GM12875 (cell line): ENCODE results near the gene SPATA32.

Experiments used
- H3K4me3 ChIP-seq: one replicate; pipeline ENCODE4 v1.5.1; 2011; ENCODE audit warnings: low read depth, low read length, control low read depth
- CTCF ChIP-seq: IDR thresholded peaks from 2 replicates; pipeline ENCODE4 v1.5.1; 2011; ENCODE audit warnings: low read depth, mild to moderate bottlenecking, control low read depth, inconsistent platforms, low read length, moderate library complexity, borderline replicate concordance; ENCODE audit not compliant: insufficient read depth

Gene SPATA32, protein sequence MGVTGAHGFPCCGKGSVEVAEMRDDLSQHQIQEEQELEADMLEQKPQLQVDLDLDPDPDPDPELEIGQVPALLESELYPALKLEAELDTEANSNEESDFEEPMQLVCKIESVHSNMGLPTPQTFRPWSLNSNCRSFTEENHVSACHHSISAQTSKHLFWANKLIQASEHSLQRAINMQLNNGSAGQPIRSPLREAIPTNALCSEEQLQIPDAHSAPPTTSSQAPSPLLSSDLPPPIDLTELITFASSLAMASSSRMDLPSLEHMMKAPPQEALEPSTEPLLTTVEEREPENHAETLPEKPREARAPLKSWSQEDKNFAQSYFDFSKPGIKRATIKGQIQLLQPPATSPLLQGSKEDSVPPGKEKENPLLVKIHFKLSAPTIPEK

DNA sequence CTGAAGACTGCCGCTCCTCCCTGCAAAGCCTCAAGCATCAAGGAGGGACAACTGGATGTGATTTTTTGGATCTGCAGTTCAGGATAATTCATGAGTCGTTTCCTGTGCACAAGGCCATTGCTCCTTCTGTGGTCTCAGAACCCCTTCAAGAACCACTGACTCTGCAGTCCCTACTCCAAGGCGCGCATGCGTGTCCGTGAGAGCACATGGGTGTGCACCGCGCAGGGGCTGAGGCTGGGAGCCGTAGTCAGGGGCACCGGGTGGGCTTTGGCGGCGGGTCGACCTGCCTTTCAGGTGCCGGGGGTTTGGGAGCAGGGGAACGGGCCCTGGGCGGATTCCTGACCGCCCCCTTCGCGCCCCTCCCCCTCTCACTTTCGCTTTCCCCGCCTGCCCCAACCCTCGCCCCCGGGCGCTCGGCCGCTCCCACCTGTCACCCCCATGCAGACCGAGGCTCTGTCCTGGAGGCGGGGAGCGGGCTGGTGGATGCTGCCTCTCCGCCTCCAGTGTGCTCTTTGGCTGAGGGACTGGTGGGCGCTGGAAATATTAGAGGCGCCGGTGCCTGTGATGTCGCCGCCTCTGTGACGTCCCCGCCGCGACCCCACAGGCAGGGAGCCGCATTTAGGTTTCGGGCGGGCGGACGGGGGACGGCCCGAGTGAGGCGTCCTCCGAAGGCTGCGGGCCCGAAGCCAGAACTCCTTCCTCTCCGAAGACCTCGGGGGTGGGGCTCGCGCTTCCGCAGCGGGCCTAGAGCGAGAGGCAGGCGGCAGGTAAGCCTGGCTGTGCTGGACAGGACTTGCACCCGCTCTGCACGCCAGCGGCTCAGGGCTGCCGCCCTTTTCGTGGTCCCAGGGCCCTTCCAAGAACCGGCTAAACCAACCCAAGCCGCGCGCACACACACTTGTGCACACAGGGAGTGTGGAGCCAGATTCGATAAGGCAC is at the start of gene SPATA32:
SPATA32 (minus strand) TSS at position 518 of the 939 bp plus-strand sequence; CDS start at position 440, 78 bp downstream.
- peak within 1 kb of the TSS; percentile 53 for H3K4me3 ChIP-seq
- no peak for TF ChIP-seq CTCF

DNA sequence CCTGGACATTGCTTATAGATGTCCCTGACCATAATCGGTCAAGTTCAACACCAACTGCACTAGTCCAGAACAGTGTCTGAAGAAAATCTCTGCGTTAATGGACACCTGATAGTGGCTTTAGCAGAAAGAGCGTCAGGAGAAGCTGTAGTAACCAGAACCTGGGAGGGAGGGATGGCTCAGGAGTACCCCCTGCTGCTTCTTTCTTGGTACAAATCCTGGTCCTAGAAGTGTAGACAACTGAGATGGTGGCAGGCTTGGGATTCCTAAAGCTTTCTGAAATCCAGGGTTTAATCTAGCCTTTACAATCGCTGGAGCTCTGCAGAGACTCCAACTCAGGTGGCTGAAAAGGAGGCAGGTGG is 49.5 kb upstream of the SPATA32 start:
- no peak for TF ChIP-seq CTCF
- no peak overlapping the region for H3K4me3 ChIP-seq

- no peak overlapping the region for H3K4me3 ChIP-seq
- no peak for TF ChIP-seq CTCF
These were observed 48.8 kb upstream of the SPATA32 start for GRCh38 chr17:45310380-45311324.

- no peak for TF ChIP-seq CTCF
- no peak overlapping the region for H3K4me3 ChIP-seq
These were observed 47.5 kb upstream of the SPATA32 start for GRCh38 chr17:45309400-45309799.

DNA sequence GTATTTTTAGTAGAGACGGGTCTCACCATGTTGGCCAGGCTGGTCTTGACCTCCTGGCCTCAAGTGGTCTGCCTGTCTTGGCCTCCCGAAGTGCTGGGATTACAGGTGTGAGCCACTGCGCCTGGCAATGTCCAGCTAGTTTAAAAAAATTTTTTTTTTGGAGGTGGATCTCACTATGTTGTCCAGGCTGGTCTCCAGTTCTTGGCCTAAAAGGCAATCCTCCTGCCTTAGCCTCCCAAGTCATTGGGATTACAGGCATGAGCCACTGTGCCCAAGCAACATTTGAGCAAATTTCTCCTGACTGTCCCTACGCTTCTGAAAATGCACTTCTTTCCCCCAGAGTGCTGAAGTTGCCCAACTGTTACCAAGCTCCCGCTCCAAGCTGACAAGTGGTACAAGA is 46.9 kb upstream of the SPATA32 start:
- no peak for TF ChIP-seq CTCF
- H3K4me3 ChIP-seq, result no peak overlapping the region

DNA sequence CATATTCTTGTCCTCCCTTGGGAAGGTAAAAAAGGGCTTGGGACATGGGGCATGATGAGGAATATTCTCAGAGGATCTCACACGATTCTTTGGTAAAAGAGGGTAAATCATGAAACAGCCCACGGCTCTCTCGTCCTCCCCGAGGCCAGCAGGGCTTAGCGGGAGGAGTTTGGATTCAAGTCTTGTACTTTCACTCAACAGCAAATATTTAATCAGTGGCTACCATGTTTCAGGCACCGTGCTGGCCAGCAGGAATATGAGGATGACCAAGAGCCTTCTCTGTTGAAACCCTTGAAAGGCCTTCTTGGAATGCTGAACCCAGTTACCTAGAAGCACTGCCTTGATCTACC is 46.1 kb upstream of the SPATA32 start:
- peak overlapping the region; percentile 8 for H3K4me3 ChIP-seq
- no peak for TF ChIP-seq CTCF
